T-helper 2 cell treated with Interferon-gamma antibody and Interleukin-4, amounts not matched to agents 5 μg/mL and 100 μg/mL, for 36 hours (primary cell): ENCODE results near the gene CREM.

Experiments used
- DNase-seq: peaks from one replicate; pipeline ENCODE4 v3.0.0; 2021; ENCODE audit warnings: low spot score
- H3K27ac Mint-ChIP-seq: one replicate; pipeline ENCODE4 v1.8.0; 2021; ENCODE audit warnings: mild to moderate bottlenecking, mixed read lengths
- H3K27me3 Mint-ChIP-seq: one replicate; pipeline ENCODE4 v1.8.0; 2021; ENCODE audit warnings: low read depth, mixed read lengths
- H3K36me3 Mint-ChIP-seq: one replicate; pipeline ENCODE4 v1.8.0; 2021; ENCODE audit warnings: low read depth, mixed read lengths
- H3K4me1 Mint-ChIP-seq: one replicate; pipeline ENCODE4 v1.8.0; 2021; ENCODE audit warnings: low read depth, mixed read lengths
- H3K4me3 Mint-ChIP-seq: one replicate; pipeline ENCODE4 v1.8.0; 2022; ENCODE audit warnings: mild to moderate bottlenecking, moderate library complexity, mixed read lengths
- H3K9me3 Mint-ChIP-seq: one replicate; pipeline ENCODE4 v1.8.0; 2021; ENCODE audit warnings: mixed read lengths

The CREM gene

DNA sequence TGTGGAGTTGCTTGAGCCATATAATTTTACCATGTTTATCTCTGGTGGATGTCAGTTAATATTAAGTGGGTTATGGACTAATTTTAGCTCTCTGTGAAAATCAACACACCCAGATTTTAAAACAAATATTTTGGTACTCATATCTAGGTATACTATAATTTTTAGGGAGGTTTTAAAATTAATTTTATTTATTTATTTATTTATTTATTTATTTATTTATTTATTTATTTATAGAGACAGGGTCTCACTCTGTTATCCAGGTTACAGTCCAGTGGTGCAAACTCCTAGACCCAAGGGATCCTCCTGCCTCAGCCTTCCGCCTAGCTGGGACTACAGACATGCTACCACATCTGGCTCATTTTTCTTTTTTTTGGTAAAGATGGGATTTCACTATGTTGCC, 7.3 kb upstream of the CREM start:
- Mint-ChIP-seq H3K27me3 (peaks cover 5% of the 10 kb centered on the region), H3K4me3 (no peak overlapping the region), H3K36me3 (no peaks in the 10 kb centered on the region), H3K9me3 (no peaks in the 10 kb centered on the region), H3K4me1 (peaks cover 5% of the 10 kb centered on the region), H3K27ac (no peak overlapping the region)
- no peak for DNase-seq

DNA sequence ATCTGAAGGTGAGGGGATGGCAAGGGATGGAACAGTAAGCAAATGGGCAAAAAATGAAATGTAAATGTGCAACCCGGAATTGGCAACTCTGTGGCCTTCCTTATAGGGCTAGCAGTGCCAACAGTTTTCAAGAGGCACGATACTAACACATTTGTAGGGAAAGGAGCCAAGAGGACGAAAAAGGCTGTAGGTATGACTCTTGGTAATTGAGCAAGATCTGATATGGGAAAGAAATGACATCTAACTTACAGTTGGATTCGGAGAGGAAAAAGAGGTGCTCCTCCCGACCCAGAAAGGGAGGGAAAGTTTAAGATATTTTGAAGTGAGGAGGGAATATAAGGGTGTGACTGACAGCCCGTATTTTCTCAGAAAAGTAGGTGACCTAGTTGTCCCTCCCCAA, 2.1 kb upstream of the CREM start:
- Mint-ChIP-seq H3K36me3 (peaks cover 12% of the 10 kb centered on the region), H3K4me1 (peaks cover 27% of the 10 kb centered on the region), H3K27ac (no peak overlapping the region), H3K4me3 (no peak overlapping the region), H3K27me3 (no peaks in the 10 kb centered on the region), H3K9me3 (no peaks in the 10 kb centered on the region)
- no peak for DNase-seq

DNA sequence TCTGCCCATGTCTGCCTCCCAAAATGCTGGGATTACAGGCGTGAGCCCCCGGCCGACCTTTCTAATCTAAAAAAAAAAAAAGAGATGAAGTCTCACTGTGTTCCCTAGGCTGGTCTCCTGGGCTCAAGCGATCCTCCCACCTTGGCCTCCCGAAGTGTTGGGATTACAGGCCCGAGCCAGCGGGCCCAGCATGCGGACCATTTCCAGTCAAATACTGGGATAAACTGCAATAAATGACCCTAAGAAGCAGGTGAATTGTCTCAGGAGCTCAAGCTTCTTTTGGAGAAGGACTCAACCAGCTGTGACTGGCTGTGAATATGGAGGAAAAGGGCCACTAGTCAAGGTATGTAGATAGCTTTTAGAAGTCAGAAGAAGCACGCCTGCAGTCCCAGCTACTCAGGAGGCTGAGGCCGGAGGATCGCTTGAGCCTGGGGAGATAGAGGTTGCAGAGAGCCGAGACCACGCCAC, 550 bp upstream of the CREM start:
- peaks cover 38% of the 10 kb centered on the region for H3K4me1 Mint-ChIP-seq
- peak overlapping the region; percentile 89 for H3K27ac Mint-ChIP-seq
- H3K27me3 Mint-ChIP-seq = no peaks in the 10 kb centered on the region
- H3K9me3 Mint-ChIP-seq = no peaks in the 10 kb centered on the region
- peak overlapping the region; percentile 91 for H3K4me3 Mint-ChIP-seq
- no peak for DNase-seq
- peaks cover 12% of the 10 kb centered on the region for H3K36me3 Mint-ChIP-seq

DNA sequence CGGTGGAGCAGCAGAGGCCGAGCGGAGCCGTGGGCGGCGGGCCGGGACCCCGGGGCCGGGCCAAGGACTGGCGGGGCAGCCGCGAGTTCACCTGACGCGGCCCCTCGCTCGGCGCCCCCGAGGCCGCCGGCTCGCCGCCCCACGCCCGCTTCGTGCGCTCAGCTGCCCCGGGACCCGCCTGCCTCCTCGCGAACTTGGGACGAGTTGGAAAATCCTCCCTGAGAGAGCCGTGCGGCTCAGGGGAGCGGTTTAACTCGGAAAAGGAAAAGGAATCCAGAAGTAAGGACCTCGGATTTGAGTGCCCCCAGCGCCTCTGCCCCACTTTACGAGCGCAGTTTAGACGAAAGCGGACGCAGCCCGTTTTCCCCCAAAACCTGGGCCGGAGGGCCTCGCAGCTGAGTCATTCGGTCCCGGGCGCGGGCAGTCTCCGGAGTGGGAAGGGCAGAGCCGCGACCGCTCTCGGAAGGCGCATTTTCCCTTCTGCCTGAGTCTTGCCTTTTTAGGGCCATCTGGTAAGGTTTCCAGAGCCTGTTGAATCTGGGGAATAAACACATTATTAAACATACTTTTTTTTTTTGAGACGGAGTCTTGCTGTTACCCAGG, 744 bp downstream of the CREM start:
- peak; percentile 71 for DNase-seq
- Mint-ChIP-seq H3K27ac (peak overlapping the region; percentile 89), H3K4me1 (peaks cover 49% of the 10 kb centered on the region), H3K4me3 (peak overlapping the region; percentile 91), H3K9me3 (no peaks in the 10 kb centered on the region), H3K27me3 (no peaks in the 10 kb centered on the region), H3K36me3 (peaks cover 12% of the 10 kb centered on the region)

DNA sequence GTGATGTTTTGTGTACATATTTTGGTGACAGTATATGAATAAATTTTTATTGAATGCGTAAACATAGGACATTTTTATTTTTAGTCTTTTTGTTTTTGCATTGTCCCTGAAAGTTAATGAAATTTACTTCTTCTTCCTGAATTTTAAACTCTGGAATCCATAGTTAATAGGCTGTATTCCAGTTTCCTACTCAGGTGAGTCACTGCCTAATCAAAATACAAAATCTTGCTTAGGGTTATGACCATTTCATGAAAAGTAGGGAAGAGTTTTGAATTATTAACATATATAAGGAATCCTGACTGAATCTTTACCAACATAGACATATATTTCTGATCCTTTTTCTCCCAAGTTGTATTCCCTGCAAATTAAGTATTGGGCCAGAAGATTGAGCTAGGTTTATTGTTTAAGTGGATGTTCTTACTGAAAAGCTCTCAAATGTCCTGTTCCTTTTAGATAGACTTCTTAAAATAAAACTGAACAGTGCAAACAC, 2.6 kb downstream of the CREM start:
- Mint-ChIP-seq H3K27me3 (no peaks in the 10 kb centered on the region), H3K4me3 (peak overlapping the region; percentile 91), H3K36me3 (peaks cover 12% of the 10 kb centered on the region), H3K4me1 (peaks cover 61% of the 10 kb centered on the region), H3K27ac (peak overlapping the region; percentile 89), H3K9me3 (no peaks in the 10 kb centered on the region)
- DNase-seq = no peak

DNA sequence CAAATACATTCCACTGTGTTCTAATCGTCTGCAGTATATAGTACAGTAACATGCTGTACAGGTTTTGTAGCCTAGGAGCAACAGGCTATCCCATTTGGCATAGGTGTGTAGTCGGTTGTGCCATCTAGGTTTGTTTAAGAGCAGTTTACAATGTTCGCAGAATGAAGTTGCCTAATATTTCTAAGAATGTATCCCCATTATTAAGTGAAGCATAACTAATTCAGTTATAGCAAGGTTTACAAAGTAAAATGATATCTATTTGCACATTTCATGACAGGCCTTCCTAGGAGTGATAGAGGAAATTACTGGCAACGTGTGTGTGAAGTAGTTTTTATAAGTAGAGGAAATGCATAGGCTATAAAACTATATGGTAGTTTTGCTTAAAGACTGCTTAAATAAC, 4.0 kb downstream of the CREM start:
- Mint-ChIP-seq H3K27me3 (no peaks in the 10 kb centered on the region), H3K27ac (peak overlapping the region; percentile 84), H3K4me1 (peaks cover 58% of the 10 kb centered on the region), H3K9me3 (no peaks in the 10 kb centered on the region), H3K4me3 (peak overlapping the region; percentile 74), H3K36me3 (peaks cover 12% of the 10 kb centered on the region)
- DNase-seq = no peak

DNA sequence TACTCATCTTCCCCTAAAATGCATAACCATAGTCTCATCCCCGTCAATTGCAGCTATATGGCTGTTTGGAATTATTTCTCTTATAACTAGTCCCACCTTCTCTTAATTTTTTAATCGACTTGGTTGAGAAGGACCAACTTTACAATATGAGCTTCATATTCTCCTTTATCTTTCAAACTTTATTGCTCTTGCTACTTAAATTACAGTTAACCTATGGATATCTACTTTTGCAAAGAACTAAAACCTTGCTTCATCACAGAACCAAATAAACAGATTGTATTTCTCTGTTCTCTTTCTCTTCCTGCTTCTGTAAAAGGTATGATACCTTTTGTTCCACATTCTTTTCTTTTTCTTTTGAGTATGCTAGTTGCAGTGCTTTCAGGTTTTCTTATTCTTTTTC, 6.1 kb downstream of the CREM start:
- H3K27me3 Mint-ChIP-seq = no peaks in the 10 kb centered on the region
- DNase-seq = no peak
- H3K9me3 Mint-ChIP-seq = no peaks in the 10 kb centered on the region
- H3K36me3 Mint-ChIP-seq = peaks cover 9% of the 10 kb centered on the region
- H3K27ac Mint-ChIP-seq = peak overlapping the region; percentile 88
- peaks cover 64% of the 10 kb centered on the region for H3K4me1 Mint-ChIP-seq
- H3K4me3 Mint-ChIP-seq = peak overlapping the region; percentile 68

DNA sequence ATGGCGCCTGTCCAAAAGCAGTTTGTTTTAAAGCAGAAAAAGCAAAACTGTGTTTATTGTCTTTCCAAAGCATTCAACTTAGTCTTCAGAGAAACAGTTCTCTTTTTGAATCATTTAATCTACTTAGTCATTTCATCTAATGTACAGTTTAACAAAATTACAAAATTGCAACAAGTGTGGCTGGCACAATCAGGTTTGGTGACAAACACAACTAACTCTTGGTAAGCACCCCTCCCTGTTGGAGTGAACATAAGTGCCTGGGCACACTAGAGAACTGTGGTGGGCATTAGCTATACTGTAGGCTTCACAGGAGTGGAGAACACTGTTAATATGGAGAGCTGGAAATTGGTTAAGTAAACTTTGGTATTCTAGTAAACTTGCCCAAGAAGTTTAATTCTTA, 6.9 kb downstream of the CREM start:
- Mint-ChIP-seq H3K4me1 (peaks cover 62% of the 10 kb centered on the region), H3K27ac (peak overlapping the region; percentile 88), H3K36me3 (peaks cover 5% of the 10 kb centered on the region), H3K4me3 (peak overlapping the region; percentile 68), H3K27me3 (no peaks in the 10 kb centered on the region), H3K9me3 (no peaks in the 10 kb centered on the region)
- DNase-seq = no peak

DNA sequence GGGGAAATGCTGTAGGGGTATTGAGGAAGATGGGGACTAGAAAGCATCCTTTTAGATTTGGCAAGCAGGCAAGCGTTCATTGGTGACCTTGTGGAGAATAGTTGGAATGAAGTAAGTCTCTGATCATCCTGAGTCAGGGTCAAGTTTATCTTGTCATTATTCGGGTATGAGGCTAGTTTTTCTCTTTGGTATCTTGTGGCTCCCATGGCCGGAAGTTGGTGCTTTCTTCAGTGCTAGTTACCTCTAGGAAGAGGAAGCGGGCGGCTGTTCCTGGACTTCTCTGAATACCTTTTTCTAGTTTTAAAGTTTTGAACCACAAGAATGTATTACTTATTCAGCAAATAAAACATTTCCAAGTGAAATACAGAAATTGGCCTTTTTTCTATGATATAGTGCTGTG, 9.2 kb downstream of the CREM start:
- Mint-ChIP-seq H3K36me3 (no peaks in the 10 kb centered on the region), H3K9me3 (no peaks in the 10 kb centered on the region), H3K4me1 (peaks cover 46% of the 10 kb centered on the region), H3K27ac (peak overlapping the region; percentile 70), H3K27me3 (no peaks in the 10 kb centered on the region), H3K4me3 (peak overlapping the region; percentile 68)
- no peak for DNase-seq

DNA sequence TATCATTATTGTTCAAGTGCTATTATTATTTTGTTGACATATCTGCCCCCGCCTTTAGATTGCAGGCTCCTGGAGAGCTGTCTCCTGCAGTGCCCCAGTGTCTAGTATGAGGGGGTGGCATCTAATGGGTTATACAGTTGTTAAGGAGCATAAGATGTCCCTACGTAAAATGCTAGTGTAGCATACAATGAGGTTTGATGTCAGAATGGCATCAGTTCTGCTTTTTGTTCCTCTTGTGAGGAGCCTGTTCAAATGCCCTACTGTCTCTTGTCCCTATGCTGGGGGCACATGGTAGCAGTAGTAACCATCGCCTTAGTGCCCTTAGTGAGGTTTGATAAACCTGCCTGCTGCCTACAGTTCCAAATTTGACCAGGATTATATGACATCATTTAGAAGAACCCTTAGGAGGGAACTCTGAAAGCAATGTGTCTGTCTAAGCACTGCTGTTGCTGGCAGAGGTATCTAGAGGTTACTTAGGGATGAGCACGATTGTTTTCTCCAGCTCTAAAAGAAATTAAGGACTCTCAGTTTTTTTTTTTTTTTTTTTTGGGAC, 9.7 kb downstream of the CREM start:
- Mint-ChIP-seq H3K9me3 (no peaks in the 10 kb centered on the region), H3K36me3 (no peaks in the 10 kb centered on the region), H3K27ac (peak overlapping the region; percentile 70), H3K4me1 (peaks cover 41% of the 10 kb centered on the region), H3K4me3 (peak overlapping the region; percentile 68), H3K27me3 (no peaks in the 10 kb centered on the region)
- no peak for DNase-seq

DNA sequence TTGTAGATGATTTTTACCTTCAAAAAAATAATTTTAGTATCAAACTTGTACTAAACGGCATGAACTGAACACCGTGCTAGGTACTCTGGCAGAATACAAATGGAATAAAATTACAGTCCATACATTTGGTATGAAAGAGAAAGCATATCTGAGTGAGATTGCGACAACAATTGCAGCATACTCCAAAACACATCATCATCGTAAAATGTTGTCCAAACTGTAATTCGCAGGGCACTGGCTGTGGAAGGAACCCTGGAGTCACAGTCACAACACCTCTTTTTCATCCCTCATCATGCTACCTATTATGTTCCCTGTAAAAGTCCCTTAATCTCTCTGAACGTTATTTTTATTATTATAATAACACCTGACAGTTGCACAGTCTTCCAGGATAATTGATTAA, 13.5 kb downstream of the CREM start:
- Mint-ChIP-seq H3K27ac (no peak overlapping the region), H3K36me3 (peaks cover 12% of the 10 kb centered on the region)

DNA sequence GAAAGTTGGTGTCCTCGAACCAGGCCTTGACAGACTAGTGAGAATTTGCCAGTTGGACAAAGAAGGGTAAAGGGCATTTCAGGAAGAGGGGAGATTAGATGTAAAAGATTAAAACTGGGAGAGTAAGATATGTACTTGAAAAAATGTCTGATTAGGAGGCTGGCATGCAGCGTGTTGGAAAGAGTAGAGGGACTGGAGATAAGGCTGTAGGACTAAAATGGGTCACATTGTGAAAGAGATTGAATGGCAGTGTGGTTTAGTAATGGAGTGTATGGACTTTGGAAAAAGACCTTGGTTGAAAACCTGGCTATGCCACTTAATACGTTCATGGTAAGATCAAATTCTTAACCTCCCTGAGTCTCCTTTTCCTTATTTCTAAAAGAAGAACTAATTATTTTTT, 14.1 kb downstream of the CREM start:
- DNase-seq = no peak
- Mint-ChIP-seq H3K27me3 (no peaks in the 10 kb centered on the region), H3K9me3 (no peaks in the 10 kb centered on the region), H3K4me3 (no peak overlapping the region), H3K27ac (no peak overlapping the region), H3K4me1 (peaks cover 22% of the 10 kb centered on the region), H3K36me3 (peaks cover 14% of the 10 kb centered on the region)

More for the DNA sequence above, 13.5 kb downstream of the CREM start:
- Mint-ChIP-seq H3K4me3 (no peak overlapping the region), H3K9me3 (no peaks in the 10 kb centered on the region), H3K4me1 (peaks cover 24% of the 10 kb centered on the region), H3K27me3 (no peaks in the 10 kb centered on the region)
- no peak for DNase-seq

DNA sequence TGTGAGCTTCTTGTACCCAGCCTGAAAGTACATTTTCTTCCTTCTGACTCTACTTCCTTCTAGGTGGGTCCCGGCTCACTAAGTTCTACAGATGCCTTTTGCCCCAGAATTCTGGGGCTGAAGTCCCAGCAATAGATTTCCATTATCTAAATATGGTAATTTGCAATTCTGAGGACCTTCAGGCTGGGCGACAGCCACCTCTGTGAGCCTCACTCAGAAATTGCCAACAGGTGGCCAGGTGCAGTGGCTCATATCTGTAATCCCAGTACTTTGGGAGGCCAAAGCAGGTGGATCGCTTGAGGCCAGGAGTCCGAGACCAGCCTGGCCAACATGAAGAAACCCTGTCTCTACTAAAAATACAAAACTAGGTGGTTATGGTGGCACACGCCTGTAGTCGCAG, 23.7 kb downstream of the CREM start:
- no peaks in the 10 kb centered on the region for H3K9me3 Mint-ChIP-seq
- no peak for DNase-seq
- H3K27me3 Mint-ChIP-seq = no peaks in the 10 kb centered on the region
- peaks cover 40% of the 10 kb centered on the region for H3K4me1 Mint-ChIP-seq
- H3K27ac Mint-ChIP-seq = peak overlapping the region; percentile 92
- peaks cover 11% of the 10 kb centered on the region for H3K36me3 Mint-ChIP-seq
- H3K4me3 Mint-ChIP-seq = peak overlapping the region; percentile 64

DNA sequence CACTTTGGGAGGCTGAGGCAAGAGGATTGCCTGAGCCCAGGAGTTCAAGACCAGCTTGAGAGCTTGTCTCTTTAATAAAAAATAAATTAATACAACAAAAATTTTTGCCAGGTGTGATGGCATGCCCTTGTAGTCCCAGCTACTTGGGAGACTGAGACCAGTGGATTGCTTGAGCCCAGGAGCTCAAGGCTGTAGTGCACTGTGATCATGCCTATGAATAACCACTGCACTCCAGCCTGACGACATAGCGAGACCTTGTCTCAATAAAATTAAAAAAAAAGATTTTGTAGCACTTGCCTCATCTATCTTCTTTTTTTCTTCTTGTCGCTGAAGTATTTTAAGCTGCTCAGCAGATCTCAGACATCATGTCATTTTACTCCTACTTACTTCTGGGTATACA, 26.3 kb downstream of the CREM start:
- no peak for DNase-seq
- Mint-ChIP-seq H3K36me3 (peaks cover 15% of the 10 kb centered on the region), H3K4me3 (no peak overlapping the region), H3K27ac (no peak overlapping the region), H3K4me1 (peaks cover 37% of the 10 kb centered on the region), H3K9me3 (peaks cover 5% of the 10 kb centered on the region), H3K27me3 (no peaks in the 10 kb centered on the region)

DNA sequence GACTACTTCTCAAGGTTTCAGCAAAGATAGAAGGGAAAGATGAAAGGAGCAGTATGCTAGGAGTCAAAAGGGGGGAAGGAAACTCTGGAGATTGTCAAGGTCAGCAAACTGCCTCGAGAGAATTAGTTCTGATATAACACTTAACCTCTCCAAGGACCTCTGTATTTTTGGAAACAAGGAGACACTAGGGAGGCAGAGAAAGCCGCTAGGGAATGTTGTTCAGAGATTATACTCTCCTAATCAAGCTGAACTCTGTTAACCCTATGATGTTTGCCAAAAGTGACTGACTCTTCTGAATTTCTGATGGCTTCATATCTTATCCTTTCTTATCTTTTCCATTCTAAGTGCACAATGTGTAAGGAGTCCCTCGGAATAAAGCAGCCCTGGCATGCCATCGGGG, 27.1 kb downstream of the CREM start:
- peaks cover 33% of the 10 kb centered on the region for H3K4me1 Mint-ChIP-seq
- H3K27me3 Mint-ChIP-seq = no peaks in the 10 kb centered on the region
- peaks cover 19% of the 10 kb centered on the region for H3K36me3 Mint-ChIP-seq
- no peak for DNase-seq
- H3K9me3 Mint-ChIP-seq = peaks cover 9% of the 10 kb centered on the region
- no peak overlapping the region for H3K4me3 Mint-ChIP-seq
- no peak overlapping the region for H3K27ac Mint-ChIP-seq
